ENCODE results near the gene LDHA.
A peak's percentile ranks its signal among the peaks of the same experiment; 100 is the strongest.
"Not testable (repeated sequence)": the region's sequence is repeated elsewhere in the genome, so short reads cannot be mapped to it uniquely, and the experiment has no call there.

The LDHA gene

GRCh38 chr11:18394928-18395734, 768 bp downstream of the LDHA start:
- DNase-seq = peak; percentile 12 to 28

GRCh38 chr11:18395735-18396504, 1.6 kb downstream of the LDHA start:
- peak; percentile 97 to 99 for DNase-seq

GRCh38 chr11:18397921-18398320, 3.6 kb downstream of the LDHA start:
- no peak for DNase-seq

GRCh38 chr11:18401077-18401476, 6.7 kb downstream of the LDHA start:
- not testable (repeated sequence) for DNase-seq

DNA sequence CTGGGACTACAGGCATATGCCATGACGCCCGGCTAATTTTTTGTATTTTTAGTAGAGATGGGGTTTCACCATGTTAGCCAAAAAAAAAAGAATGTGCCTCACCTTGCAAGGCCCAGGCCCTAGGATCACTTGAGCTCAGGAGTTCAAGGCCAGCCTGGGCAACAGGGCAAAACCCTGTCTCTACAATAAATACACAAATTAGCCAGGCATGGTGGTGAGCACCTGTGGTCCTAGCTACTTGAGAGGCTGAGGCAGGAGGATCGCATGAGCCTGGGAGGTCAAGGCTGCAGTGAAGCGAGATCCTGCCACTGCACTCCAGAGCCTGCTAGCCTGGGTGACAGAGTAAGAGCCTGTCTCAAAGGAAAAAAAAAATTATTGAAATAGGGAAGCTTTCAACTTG, 9.7 kb downstream of the LDHA start:
- DNase-seq = no peak

- DNase-seq = not testable (repeated sequence)
These were observed 13.0 kb downstream of the LDHA start for GRCh38 chr11:18407400-18407799.

- DNase-seq = peak in 1 of 2 experiments; percentile 54
These were observed 14.4 kb downstream of the LDHA start for GRCh38 chr11:18408558-18409291.

- DNase-seq = no peak
These were observed 22.1 kb downstream of the LDHA start for GRCh38 chr11:18416459-18416858.

GRCh38 chr11:18419040-18419439, 24.7 kb downstream of the LDHA start:
- no peak for DNase-seq

- DNase-seq = no peak
These were observed 25.7 kb downstream of the LDHA start for GRCh38 chr11:18420067-18420466.

DNA sequence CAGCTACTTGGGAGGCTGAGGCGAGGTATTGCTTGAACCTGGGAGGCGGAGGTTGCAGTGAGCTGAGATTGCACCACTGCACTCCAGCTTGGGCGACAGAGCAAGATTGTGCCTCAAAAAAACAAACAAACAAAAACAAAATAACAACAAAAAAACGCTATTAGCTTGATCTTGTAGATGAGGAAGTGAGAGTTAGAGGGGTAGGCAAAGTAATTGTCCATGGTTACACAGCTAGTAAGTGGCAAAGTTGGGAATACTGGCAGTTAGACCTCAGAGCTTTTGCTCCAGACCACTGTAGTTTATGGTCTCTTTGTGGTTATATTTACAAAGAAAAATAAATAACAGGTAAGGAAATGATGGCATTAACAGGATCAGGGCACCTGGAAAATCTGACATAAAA, 32.9 kb downstream of the LDHA start:
- no peak for DNase-seq

DNA sequence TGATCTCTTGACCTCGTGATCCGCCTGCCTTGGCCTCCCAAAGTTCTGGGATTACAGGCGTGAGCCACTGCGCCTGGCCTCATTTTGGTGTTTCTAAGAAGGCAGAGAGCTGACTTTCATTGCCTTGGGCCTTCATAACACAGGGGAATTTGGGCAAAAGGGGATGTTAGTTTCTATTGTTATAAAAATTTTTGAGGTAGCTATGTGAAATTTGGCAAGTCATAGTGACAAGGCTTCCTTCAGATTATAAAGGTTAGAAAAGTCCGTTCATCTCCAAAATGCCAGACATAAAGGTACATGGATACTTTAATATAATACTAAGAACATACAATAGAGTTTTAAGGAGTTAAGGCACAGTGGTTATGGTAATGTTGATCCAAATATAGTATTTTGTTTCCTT, 35.0 kb downstream of the LDHA start:
- no peak for DNase-seq

- no peak for DNase-seq
These were observed 44.3 kb downstream of the LDHA start for GRCh38 chr11:18438691-18439090.

GRCh38 chr11:18449251-18449650, 54.9 kb downstream of the LDHA start:
- no peak for DNase-seq

DNA sequence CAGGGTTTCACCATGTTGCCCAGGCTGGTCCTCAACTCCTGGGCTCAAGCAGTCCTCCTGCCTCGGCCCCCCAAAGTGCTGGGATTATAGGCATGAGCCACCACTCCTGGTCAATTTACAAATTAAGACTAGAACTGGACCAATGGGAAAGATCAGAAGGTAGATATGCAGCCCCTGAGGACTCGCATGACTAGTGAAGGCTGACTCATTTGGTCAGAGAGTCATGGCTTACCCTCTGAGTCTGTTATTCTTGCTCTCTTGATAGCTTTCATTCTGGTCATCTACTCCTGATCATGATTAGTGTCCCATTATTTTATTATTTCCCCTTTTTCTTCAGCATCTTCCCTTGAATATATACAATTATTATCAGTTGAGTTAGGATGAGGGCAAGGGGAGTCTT, 58.6 kb downstream of the LDHA start:
- no peak for DNase-seq

DNA sequence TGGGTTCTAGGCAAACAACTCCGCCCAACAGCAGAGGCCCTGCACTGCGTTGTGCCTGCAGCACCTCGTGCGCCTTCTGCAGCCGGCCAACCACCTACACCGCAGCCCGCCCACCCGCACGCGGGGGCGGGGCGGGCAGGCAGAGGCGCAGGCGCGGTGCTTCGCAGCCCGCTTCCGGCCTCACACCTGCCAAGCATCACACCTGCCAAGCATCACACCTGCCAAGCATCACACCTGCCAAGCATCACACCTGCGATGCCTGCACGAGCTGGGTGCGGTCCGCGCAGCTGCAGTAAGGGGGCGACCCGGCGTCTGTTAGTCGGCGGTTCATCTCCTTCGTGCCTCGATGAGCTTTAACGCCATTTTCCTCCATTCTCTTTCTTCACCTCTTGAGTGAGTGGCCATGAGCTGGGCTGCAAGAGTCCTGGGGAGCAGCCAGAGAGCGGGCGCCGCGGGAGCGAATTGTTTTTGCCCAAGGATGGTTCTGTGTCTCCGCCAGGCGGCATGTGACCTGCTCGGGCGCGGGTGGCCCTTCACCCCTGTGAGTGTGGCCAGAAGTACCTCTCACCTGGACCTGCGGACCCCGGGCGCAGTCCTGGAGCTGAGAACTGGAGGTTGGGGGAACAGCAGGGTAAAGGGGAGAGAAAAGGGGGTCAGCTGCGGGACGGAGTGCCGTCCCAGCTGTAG, 61.5 kb downstream of the LDHA start, which contains the start of gene LDHAL6A:
Gene LDHAL6A, plus strand, starts transcription at position 171 of the 687 bp plus-strand sequence. CDS start 825 bp downstream, outside the sequence.
- no peak for DNase-seq

DNA sequence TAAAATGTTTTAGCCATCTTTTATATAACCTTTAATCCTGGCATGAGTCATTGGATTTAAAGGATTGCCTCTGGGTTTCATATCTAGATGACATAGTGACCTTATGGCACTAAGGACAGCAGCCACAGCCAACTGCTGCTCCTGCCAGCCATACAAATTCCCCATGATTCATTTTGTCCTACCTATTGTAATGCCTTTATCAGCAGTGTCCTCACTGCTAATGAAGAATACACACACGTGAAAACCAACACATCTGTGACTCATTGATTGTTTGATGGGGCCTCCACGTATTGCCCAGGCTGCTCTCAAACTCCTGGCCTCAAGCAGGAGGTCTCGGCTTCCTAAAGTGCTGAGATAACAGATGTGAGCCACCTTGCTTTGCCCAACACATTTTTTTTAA, 63.1 kb downstream of the LDHA start:
- no peak for DNase-seq

Data from NCI-H524 (cell line).